Osteoblast (primary cell): ENCODE results near the gene UNKL. TPM values are rescaled to one million over a fixed set of nuclear protein-coding genes. Genes with fewer than 3 reads are reported as not detected.

Source experiments
- DNase-seq: peaks from one replicate; pipeline ENCODE4 v3.0.0; 2011; ENCODE audit warnings: low spot score, mixed read lengths; ENCODE audit not compliant: insufficient read length; ENCODE audit errors: missing footprints
- H2AFZ ChIP-seq: 2 replicates; pipeline ENCODE4 v1.6.0; 2011; ENCODE audit warnings: mild to moderate bottlenecking, low read length
- H3K27ac ChIP-seq: 2 replicates; pipeline ENCODE4 v1.5.1; 2011; ENCODE audit warnings: mild to moderate bottlenecking, low read depth, low read length, moderate library complexity
- H3K27me3 ChIP-seq: 2 replicates; pipeline ENCODE4 v1.6.0; 2012; ENCODE audit warnings: mild to moderate bottlenecking, control low read depth, inconsistent platforms, low read length, moderate library complexity; ENCODE audit not compliant: insufficient read depth
- H3K36me3 ChIP-seq: 2 replicates; pipeline ENCODE4 v1.5.1; 2011; ENCODE audit warnings: mild to moderate bottlenecking, low read length, control low read depth, moderate library complexity; ENCODE audit not compliant: insufficient read depth
- H3K4me1 ChIP-seq: 2 replicates; pipeline ENCODE4 v1.5.1; 2011; ENCODE audit warnings: mild to moderate bottlenecking, low read length, control low read depth, moderate library complexity; ENCODE audit not compliant: insufficient read depth
- H3K4me2 ChIP-seq: 2 replicates; pipeline ENCODE4 v1.6.0; 2011; ENCODE audit warnings: mild to moderate bottlenecking, low read length; ENCODE audit not compliant: insufficient read depth
- H3K4me3 ChIP-seq: fragments of 200-600 bp; sonication (generic); 3 replicates; pipeline ENCODE4 v1.5.1; 2012; ENCODE audit warnings: mild to moderate bottlenecking, low read length, inconsistent platforms; ENCODE audit not compliant: insufficient read depth
- H3K79me2 ChIP-seq: 2 replicates; pipeline ENCODE4 v1.6.0; 2012; ENCODE audit warnings: mild to moderate bottlenecking, low read length, control low read depth, inconsistent platforms; ENCODE audit not compliant: insufficient read depth
- H3K9me3 ChIP-seq: 2 replicates; pipeline ENCODE4 v1.5.1; 2011; ENCODE audit warnings: low read depth, low read length, control low read depth
- H4K20me1 ChIP-seq: 2 replicates; pipeline ENCODE4 v1.6.0; 2012; ENCODE audit warnings: mild to moderate bottlenecking, low read length, control low read depth; ENCODE audit not compliant: insufficient read depth
- total RNA-seq: library from RNA; depleted of rRNA; stranded (reverse); fragments of >200 nt; gene quantifications from 2 replicates; pipeline ENCODE4 v1.2.3, GENCODE V29; 2012
- TF ChIP-seq, protein P1 (sequence below): IDR thresholded peaks from 2 replicates; pipeline ENCODE4 v1.5.1; 2011; ENCODE audit warnings: mild to moderate bottlenecking, low read depth, low read length, moderate library complexity; ENCODE audit errors: extremely low read depth

The UNKL gene
- total RNA-seq, 1 donor: 10.1 TPM

DNA sequence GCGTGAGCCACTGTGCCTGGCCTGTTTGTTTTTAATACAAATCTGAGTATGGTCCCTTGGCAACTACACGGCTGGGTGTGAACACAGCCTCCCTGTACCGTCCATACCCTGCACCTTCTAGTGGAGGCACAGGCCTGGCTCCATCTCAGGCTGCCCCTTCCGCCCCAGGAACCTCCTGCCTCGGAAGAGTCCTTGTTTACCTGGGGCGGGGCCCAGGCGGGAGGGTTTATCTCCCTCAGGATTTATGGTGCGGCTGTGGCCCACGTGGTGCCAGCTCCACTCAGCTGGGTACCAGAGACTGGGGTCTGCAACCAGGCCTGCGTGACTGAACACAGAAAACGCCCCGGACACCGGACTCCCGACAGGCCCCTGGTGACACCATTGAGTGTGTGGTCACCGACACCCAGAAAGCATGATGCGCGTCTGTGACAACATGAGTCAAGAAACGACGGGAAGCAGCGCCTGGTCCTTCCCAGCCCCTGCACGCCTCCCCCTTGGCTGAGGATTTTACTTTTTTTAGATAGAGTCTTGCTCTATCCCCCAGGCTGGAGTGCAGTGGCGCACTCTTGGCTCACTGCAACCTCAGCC, 19.0 kb downstream of the UNKL start:
- peaks cover 4% of the 10 kb centered on the region for H3K36me3 ChIP-seq
- H2AFZ ChIP-seq: no peak overlapping the region
- no peak overlapping the region for H3K27ac ChIP-seq
- H3K4me2 ChIP-seq: no peak overlapping the region
- H3K27me3 ChIP-seq: no peaks in the 10 kb centered on the region
- H3K79me2 ChIP-seq: no peaks in the 10 kb centered on the region
- H3K4me3 ChIP-seq: no peak overlapping the region
- H3K9me3 ChIP-seq: no peaks in the 10 kb centered on the region
- DNase-seq: no peak
- TF ChIP-seq, protein P1, sequence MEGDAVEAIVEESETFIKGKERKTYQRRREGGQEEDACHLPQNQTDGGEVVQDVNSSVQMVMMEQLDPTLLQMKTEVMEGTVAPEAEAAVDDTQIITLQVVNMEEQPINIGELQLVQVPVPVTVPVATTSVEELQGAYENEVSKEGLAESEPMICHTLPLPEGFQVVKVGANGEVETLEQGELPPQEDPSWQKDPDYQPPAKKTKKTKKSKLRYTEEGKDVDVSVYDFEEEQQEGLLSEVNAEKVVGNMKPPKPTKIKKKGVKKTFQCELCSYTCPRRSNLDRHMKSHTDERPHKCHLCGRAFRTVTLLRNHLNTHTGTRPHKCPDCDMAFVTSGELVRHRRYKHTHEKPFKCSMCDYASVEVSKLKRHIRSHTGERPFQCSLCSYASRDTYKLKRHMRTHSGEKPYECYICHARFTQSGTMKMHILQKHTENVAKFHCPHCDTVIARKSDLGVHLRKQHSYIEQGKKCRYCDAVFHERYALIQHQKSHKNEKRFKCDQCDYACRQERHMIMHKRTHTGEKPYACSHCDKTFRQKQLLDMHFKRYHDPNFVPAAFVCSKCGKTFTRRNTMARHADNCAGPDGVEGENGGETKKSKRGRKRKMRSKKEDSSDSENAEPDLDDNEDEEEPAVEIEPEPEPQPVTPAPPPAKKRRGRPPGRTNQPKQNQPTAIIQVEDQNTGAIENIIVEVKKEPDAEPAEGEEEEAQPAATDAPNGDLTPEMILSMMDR: no peak
- no peaks in the 10 kb centered on the region for H4K20me1 ChIP-seq
- no peaks in the 10 kb centered on the region for H3K4me1 ChIP-seq

DNA sequence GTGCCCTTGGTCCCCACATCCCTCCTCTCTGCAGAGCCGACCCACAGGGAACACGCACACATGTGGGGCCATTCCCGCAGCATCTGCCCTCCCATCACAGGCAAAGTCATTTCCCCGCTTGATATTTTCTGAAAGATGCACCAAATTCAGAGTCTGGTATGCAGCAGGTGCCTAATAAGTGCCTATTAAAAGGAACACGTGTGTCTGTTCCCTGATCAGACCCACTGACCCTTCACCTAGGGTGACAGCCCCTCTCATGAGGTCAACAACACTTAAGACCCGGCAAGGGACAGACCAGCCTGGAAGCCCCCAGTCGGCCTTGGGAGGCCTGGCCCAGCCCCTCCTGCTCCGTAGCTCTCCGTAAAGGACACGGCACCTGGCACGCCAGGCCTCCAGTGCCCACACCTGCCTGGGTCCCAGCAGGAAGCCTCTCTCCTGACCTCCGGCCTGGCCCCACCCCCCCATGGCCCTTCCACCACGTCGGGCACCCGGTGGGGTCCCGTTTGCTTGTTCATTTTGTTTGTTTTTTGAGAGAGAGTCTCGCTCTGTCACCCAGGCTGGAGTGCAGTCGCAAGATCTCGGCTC, 20.0 kb downstream of the UNKL start:
- no peaks in the 10 kb centered on the region for H3K27me3 ChIP-seq
- TF ChIP-seq, protein P1: no peak
- DNase-seq: no peak
- H3K4me2 ChIP-seq: no peak overlapping the region
- no peak overlapping the region for H2AFZ ChIP-seq
- no peak overlapping the region for H3K27ac ChIP-seq
- H3K79me2 ChIP-seq: no peaks in the 10 kb centered on the region
- H3K9me3 ChIP-seq: no peaks in the 10 kb centered on the region
- H3K4me3 ChIP-seq: no peak overlapping the region
- H4K20me1 ChIP-seq: no peaks in the 10 kb centered on the region
- peaks cover 7% of the 10 kb centered on the region for H3K36me3 ChIP-seq
- no peaks in the 10 kb centered on the region for H3K4me1 ChIP-seq

DNA sequence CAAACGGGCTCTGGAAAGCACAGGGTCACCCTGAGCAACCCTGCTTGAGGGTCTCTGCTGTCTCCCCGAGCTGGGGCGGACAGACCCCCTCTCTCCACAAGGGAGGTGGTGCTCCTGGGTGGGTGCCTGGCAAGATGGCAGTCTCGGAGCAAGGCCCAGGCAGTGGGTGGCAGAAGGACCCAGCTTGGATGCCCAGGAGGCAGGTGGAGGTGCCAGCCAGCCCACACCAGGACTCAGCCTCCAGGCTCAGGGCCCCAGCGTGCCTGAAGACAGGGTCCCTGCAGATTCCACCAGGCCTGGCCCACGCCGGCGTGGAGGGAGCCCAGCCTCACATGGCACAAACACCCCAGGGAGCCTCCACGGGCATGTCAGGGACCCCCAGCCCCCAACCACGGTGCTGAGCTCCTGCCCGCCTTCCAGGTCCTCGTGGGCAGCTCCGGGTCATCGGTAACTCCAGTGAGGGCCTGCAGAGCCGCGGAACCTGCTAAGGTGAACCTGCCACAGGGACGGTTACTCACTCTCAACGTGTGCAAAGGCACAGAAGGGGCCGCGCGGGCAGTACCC, 20.8 kb downstream of the UNKL start:
- H3K79me2 ChIP-seq: no peaks in the 10 kb centered on the region
- no peak overlapping the region for H3K27ac ChIP-seq
- no peak overlapping the region for H2AFZ ChIP-seq
- no peaks in the 10 kb centered on the region for H3K9me3 ChIP-seq
- no peak overlapping the region for H3K4me3 ChIP-seq
- no peaks in the 10 kb centered on the region for H3K4me1 ChIP-seq
- no peak for DNase-seq
- H3K36me3 ChIP-seq: peaks cover 7% of the 10 kb centered on the region
- H4K20me1 ChIP-seq: no peaks in the 10 kb centered on the region
- H3K4me2 ChIP-seq: no peak overlapping the region
- H3K27me3 ChIP-seq: no peaks in the 10 kb centered on the region
- TF ChIP-seq, protein P1: no peak

DNA sequence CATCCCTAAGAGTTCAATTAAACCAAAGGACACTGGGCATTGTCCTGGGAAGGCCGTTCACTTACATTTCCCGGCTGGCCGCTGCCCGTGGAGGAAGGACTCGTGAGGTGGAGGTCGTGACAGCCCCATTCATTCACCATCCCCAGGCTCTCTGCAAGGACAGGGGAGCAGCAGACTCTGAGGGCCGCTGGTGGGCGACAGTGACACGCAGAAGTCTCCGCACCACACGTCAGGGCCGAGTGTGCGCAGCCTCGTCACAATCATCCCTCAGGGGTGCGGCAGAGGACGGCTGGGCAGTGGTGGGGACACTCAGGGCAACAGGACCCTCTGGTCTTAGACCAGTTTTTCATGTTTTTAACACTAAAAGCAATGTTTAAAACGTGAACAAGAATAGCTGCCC, 21.7 kb downstream of the UNKL start:
- Histone ChIP-seq H3K36me3 (peaks cover 7% of the 10 kb centered on the region), H3K27ac (no peak overlapping the region), H3K79me2 (no peaks in the 10 kb centered on the region), H3K4me2 (no peak overlapping the region), H3K4me3 (no peak overlapping the region), H3K27me3 (no peaks in the 10 kb centered on the region), H3K9me3 (no peaks in the 10 kb centered on the region), H3K4me1 (no peaks in the 10 kb centered on the region), H4K20me1 (no peaks in the 10 kb centered on the region), H2AFZ (no peak overlapping the region)
- DNase-seq: no peak
- TF ChIP-seq, protein P1: no peak
